ENCODE results near the gene THSD7B.
"Not testable (repeated sequence)": the region's sequence is repeated elsewhere in the genome, so short reads cannot be mapped to it uniquely, and the experiment has no call there.

The THSD7B gene

DNA sequence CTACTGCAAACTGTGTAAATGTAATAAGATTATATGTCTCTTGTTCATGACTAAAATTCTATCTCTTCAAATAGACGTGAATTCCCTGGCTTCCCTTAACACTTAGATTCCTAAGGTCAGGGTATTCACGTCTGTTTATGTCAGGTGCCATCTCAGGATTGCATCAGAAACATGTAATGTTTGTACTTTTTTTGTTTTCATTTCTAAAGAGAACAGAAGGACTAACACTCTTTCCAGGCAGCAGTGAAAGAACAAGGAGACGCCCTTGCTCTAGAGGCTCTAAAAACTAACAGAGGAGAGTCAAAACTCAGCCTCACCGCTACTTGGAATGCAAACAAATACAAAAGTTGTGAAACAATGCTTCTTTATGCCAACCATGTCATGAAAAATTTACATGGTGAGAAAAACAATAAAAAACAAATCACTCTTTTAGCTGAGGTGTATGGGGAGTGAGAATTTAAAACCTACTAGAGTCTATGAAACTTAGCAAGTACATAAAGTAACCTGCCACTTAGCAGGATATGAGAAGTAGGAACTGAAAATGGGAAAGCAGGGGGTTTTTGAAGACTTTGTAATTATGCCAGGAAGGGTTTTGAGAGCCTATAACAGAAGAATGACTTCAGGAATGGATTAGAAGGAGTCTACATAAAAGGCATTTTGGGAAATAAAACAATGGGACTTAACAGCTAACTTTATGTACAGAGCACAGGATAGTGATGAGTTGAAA, 522.7 kb downstream of the THSD7B start:
- no peak for DNase-seq

GRCh38 chr2:137291836-137292570, 526.7 kb downstream of the THSD7B start:
- DNase-seq: no peak

DNA sequence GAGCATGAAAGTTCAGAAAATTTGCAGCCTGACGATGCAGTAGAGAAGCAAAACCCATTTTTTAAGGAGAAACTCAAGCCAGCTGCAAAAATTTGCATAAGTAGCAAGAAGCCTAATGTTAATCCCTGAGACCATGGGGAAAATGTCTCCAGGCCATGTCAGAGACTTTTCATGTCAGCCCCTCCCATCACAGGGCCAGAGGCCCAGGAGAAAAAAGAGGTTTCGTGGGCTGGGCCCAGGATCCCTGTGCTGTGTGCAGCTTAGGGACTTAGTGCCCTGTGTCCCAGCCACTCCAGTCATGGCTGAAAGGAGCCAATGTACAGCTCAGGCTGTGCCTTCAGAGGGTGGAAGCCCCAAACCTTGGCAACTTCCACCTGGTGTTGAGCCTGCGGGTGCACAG, 533.0 kb downstream of the THSD7B start:
- DNase-seq: no peak

- no peak for DNase-seq
Observed at GRCh38 chr2:137300987-137301386, 535.6 kb downstream of the THSD7B start.

- DNase-seq: no peak
Observed at GRCh38 chr2:137302957-137303356, 537.6 kb downstream of the THSD7B start.

- DNase-seq: no peak
Observed at GRCh38 chr2:137316075-137316474, 550.7 kb downstream of the THSD7B start.

DNA sequence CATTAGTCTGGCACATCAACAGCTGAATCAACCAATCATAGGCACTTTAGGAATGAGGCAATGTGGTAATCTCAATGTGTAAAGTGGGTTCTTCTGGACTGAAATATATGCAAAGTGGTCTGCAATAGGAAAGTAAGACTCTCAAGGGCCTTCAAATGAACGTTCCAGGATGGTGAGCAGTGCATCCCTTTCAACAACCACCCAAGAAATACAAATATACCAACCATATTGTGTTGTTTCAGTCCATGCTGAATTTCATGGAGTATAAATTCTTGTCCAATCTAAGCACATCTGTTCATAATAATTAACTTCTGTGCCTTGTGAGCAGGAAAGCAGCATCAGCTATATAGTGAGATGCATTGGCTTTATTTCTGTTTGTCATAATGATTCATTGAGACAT, 556.2 kb downstream of the THSD7B start:
- DNase-seq: no peak

GRCh38 chr2:137331562-137331961, 566.2 kb downstream of the THSD7B start:
- not testable (repeated sequence) for DNase-seq

DNA sequence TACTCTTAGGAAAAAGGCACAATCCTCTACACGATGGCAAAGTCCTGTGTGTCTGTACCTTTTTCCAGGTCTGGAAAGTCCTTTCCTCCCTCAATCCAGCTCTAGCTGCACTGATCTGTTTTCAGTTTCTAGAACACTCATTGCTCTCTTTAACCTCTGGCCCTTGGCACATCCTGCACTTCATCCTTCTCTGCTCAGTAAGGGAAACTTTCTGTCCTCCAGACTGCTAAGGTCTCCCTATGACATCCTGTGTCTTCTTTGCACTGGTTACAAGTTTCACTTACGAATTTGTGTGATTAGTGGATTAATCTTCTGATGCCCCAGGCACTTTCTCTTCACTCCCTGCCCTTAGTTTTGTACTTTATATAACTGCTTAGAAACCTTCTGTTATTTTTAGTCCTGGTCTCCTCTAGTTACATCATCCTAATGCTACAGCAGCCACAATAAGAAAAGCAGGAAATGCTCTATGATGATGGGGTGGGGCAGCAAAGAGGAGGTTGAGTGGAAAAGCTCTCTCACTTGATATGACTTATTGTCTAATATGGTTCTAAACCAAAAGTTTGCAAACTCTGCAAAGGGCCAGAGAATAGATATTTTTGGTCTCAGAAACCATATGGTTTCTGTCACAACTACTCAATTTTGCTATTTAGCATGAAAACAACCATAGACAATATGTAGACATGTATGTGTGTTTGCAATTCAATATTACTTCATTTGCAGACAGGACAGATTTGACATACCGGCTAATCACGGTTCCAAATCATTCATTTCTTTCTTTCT, 568.2 kb downstream of the THSD7B start:
- DNase-seq: no peak

DNA sequence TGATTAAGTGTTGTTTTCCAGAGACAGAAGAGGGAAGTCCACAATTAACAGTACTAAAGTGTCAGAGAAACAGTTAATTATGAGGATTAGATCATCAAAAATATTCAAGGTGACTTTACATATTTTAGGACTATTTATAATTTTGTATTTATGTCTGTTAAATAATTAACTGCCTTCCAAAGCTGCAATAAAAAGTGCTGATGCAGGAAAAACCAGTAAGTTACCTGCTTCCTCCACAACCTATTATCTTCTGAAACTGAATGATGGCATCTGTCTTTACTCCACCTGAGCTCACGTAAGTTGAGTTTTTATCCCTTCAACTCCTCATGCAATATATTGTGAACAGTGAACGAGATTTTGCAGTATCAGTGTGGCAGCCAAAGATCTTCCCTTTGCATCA, 570.7 kb downstream of the THSD7B start:
- DNase-seq: no peak

- no peak for DNase-seq
Observed at GRCh38 chr2:137339051-137339450, 573.7 kb downstream of the THSD7B start.

GRCh38 chr2:137345994-137346393, 580.6 kb downstream of the THSD7B start:
- DNase-seq: no peak

DNA sequence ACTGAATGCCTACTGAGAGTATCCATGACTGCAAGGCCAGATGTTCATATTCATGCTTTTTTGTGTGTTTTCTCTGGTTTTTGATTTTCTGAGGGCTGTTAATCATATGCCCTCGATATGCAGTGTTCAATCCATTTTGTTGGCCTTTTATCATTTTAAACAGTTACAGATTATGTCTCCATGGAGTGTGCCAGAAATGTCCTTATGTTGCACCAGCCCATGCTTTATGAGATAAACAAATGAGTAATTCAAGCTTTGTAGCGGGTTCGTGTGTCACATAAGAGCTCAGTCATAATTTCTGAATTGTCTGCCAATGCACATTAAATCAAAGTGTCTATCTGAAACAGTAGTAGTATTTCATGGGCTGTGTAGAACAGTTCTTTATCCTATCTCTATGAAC, 583.0 kb downstream of the THSD7B start:
- DNase-seq: no peak

DNA sequence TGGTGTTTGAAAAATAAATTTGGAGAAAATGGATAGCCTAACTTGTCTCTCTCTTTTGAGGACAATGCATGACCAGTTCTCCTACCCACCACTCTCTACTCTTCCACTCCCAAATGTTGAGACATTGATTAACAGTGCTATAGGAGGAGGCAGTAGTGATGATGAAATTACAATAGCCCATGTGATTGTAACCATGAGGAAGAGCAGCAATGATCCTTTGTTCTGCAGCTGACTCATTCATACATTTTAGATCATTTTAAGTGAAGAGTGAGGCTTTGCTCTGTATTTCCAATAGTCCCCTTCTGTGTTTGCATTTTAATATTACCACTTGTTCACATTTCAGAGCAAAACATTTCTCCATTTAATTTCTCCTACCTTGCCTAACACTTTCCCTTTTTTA, 592.3 kb downstream of the THSD7B start:
- DNase-seq: no peak

DNA sequence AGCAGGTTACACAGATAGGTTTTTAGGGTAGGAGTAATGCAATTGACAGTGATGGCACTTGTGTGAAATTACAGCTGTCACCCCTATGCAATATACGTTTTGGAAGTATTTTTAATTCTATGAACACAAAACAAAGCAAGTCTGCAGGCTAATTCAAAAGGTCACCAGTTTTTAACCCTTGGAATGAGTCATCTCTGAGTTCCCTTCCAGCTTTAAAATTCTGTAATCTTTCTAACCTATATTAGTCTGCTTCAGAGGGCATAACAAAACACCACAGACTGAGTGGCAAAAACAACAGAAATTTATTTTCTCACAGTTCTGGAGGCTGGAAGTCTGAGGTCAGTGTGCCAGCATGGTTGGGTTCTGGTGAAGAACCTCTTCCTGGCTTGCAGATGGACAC, 602.0 kb downstream of the THSD7B start:
- no peak for DNase-seq

- no peak for DNase-seq
Observed at GRCh38 chr2:137369106-137369505, 603.8 kb downstream of the THSD7B start.

DNA sequence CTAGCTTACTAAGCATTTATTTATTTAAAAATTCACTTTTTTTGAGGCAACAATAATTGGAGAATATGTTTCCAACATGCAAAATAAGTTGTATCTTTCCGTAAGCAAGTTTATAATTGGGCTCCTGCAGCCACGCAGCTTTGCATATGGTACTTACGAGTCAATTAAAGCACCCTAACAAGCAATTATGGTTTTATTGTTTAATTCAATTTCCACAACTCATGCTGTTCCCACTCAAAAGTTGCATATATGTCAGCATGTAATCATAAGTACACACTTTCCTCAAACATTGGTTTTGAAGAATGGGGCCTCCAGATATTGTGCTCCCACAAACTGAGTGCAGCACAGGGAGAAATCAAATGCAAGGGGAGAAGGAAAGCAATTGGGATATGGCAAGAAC, 613.8 kb downstream of the THSD7B start:
- DNase-seq: no peak

DNA sequence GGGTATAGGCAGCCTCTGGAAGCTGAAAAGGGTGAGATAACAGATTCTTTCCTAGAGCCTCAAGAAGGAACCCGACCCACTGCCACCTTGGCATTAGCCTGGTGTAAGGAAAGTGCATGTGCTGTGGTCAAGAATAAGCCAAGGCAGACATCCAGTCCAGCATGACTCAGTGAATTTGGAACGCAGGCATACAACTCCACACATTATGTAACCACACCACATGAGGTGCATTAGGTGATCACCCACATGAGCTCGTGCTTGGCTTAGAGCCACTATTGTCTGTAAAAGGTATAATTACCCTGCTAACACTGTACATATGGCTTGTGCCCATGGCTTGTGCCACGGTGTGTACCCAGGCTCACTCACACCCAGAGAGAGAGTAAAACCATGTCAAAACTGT, 615.3 kb downstream of the THSD7B start:
- DNase-seq: no peak

GRCh38 chr2:137381731-137382130, 616.4 kb downstream of the THSD7B start:
- no peak for DNase-seq

DNA sequence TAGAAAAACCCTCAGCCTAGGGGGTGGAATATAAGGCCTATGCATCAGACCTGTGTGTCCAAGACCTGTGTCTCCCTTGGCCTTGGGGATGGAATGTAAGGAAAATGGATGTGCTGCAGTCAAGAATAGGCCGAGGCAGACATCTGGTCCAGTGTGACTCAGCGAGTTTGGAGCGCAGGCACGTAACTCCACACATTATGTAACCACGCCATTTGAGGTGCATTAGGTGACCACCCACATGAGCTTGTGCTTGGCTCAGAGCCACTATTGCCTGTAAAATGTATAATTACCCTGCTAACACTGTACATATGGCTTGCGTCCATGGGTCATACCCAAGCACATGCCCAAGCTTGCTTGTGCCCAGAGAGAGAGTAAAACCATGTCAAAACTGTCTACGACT, 618.0 kb downstream of the THSD7B start:
- no peak for DNase-seq

DNA sequence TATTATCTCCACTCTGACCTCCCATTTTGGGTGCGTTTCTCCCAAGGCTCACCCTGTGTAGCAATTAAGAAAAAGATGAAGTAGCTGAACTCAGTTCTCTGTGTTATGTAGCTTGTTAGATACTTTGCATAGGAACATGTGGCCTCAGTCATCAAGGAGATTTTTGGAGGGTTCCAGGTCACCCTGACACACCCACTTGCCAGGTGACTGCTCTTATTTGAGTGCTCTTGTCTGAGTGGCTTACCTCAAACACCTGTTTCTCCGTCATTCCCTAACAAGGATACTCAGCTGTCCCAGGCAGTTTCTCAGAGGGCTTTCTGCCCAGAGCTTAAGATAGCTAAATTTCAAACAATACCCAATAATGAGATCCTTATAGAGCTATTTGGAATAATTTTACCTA, 621.7 kb downstream of the THSD7B start:
- DNase-seq: no peak

DNA sequence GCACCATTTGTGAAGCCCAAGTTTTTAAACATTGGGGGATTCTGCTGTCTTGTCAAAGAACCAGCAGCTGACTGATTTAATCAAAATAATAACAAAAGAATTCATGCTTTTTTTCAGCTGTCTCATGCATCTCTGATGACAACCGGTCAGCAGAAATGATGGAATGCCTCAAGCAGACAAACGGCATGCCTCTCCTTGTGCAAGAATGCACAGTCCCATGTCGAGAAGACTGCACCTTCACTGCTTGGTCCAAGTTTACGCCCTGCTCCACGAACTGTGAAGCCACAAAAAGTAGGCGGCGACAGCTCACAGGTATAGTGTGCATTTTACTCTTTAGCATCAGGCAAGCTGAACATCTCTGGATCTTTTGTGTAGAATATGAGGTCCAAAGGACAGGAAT, 640.2 kb downstream of the THSD7B start:
- DNase-seq: no peak

DNA sequence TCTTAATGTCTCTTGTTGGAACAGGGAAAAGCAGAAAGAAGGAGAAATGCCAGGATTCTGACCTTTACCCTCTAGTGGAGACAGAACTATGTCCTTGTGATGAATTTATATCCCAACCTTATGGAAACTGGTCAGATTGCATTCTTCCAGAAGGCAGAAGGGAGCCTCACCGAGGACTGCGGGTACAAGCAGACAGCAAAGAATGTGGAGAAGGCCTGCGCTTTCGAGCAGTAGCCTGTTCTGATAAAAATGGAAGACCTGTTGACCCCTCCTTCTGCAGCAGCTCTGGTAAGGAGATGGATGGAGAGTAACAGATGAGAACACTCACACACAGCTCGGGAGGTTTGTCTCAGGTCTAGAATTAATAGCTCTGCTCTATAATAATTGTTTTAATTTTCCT, 646.2 kb downstream of the THSD7B start:
- no peak for DNase-seq

DNA sequence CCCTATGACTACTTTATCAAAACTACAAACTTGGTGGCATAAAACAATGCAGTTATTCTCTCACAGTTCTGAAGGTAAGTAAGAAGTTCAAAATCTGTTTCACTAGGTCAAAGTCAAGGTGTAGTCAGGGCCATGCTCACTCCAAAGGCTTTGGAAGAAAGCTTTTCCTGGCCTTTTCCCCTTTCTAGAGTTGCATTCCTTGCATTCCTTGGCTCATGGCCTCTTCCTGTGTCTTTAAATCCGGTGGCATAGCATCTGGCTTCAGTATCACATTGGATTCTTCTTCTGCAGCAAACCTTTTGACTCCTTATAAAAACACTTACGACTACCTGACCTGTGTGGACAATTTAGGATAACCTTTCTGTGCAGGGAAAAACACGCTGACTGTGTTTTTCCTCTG, 655.4 kb downstream of the THSD7B start:
- no peak for DNase-seq
